ENCODE measurements around the gene AGK.

GRCh38 chr7:141512597-141512996 lies 38.6 kb upstream of the AGK start:
- TF ChIP-seq POLR2AphosphoS5 (IDR thresholded peaks at IDR 0.05) (no peak), POLR2A (IDR thresholded peaks at IDR 0.05) (no peak)

Measured in breast epithelium (tissue), 3 donors.